ENCODE data around the gene MYO10.
"Not testable (repeated sequence)": the region's sequence is repeated elsewhere in the genome, so short reads cannot be mapped to it uniquely, and the experiment has no call there.

Gene MYO10

GRCh38 chr5:16852251-16853005 is 83.7 kb downstream of the MYO10 start:
- Histone ChIP-seq H3K27me3 (ENCODE audit: control insufficient read depth, insufficient read depth, low read length) (no peaks in the 10 kb centered on the region), H3K4me1 (ENCODE audit: control insufficient read depth, insufficient read depth, low read length) (no peaks in the 10 kb centered on the region; the same call in 1 of the 2 replicates), H3K36me3 (ENCODE audit: control insufficient read depth, insufficient read depth, low read length) (no peaks in the 10 kb centered on the region), H3K27ac (ENCODE audit: low read length) (no peak overlapping the region), H3K9me3 (ENCODE audit: control insufficient read depth, insufficient read depth, low read length) (no peaks in the 10 kb centered on the region), H3K4me3 (ENCODE audit: low read length) (no peak overlapping the region)
- no peak for DNase-seq (ENCODE audit: low read depth, low spot score)
- no CpG with 5 or more reads among the region's 7 CpGs for WGBS (ENCODE audit: insufficient coverage, insufficient read length)

DNA sequence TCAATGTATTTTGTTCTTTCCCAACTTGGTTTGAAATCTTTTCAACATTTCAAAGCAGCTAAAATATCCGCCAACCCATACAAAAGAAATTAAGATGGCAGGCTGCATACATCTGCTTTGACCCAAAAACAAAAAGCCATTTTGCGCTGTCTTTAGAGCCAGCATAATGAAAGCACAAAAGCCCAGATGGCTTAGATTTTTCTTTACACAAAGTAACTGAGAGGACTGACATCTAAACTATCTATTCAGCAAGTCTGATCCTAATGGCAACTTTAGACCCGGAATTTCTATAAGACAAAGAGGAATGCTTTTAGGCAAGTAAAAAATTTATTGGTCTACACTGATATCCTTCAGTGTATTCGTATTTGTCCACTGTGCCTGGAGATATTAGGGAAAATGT is 86.3 kb downstream of the MYO10 start:
- H3K27ac ChIP-seq (ENCODE audit: low read length): no peak overlapping the region
- no peaks in the 10 kb centered on the region for H3K27me3 ChIP-seq (ENCODE audit: control insufficient read depth, insufficient read depth, low read length)
- no peak for DNase-seq (ENCODE audit: low read depth, low spot score)
- H3K4me3 ChIP-seq (ENCODE audit: low read length): no peak overlapping the region
- no peaks in the 10 kb centered on the region for H3K9me3 ChIP-seq (ENCODE audit: control insufficient read depth, insufficient read depth, low read length)
- WGBS (ENCODE audit: insufficient coverage, insufficient read length): no CpG with 5 or more reads among the region's 4 CpGs
- no peaks in the 10 kb centered on the region for H3K4me1 ChIP-seq (ENCODE audit: control insufficient read depth, insufficient read depth, low read length)
- H3K36me3 ChIP-seq (ENCODE audit: control insufficient read depth, insufficient read depth, low read length): no peaks in the 10 kb centered on the region

- no CpG with 5 or more reads among the region's 3 CpGs for WGBS (ENCODE audit: insufficient coverage, insufficient read length)
- no peak overlapping the region for H3K27ac ChIP-seq (ENCODE audit: low read length)
- no peak overlapping the region for H3K4me3 ChIP-seq (ENCODE audit: low read length)
These were observed 86.9 kb downstream of the MYO10 start for GRCh38 chr5:16849181-16849580.

GRCh38 chr5:16844952-16845351 is 91.1 kb downstream of the MYO10 start:
- no peaks in the 10 kb centered on the region for H3K9me3 ChIP-seq (ENCODE audit: control insufficient read depth, insufficient read depth, low read length)
- no peak for DNase-seq (ENCODE audit: low read depth, low spot score)
- no peaks in the 10 kb centered on the region for H3K36me3 ChIP-seq (ENCODE audit: control insufficient read depth, insufficient read depth, low read length)
- no CpG with 5 or more reads among the region's 3 CpGs for WGBS (ENCODE audit: insufficient coverage, insufficient read length)
- no peaks in the 10 kb centered on the region for H3K27me3 ChIP-seq (ENCODE audit: control insufficient read depth, insufficient read depth, low read length)
- no peak overlapping the region for H3K4me3 ChIP-seq (ENCODE audit: low read length)
- no peaks in the 10 kb centered on the region for H3K4me1 ChIP-seq (ENCODE audit: control insufficient read depth, insufficient read depth, low read length)
- H3K27ac ChIP-seq (ENCODE audit: low read length): no peak overlapping the region

More at GRCh38 chr5:16849181-16849580, 86.9 kb downstream of the MYO10 start:
- H3K9me3 ChIP-seq (ENCODE audit: control insufficient read depth, insufficient read depth, low read length): no peaks in the 10 kb centered on the region
- no peak for DNase-seq (ENCODE audit: low read depth, low spot score)
- no peaks in the 10 kb centered on the region for H3K27me3 ChIP-seq (ENCODE audit: control insufficient read depth, insufficient read depth, low read length)
- H3K4me1 ChIP-seq (ENCODE audit: control insufficient read depth, insufficient read depth, low read length): no peaks in the 10 kb centered on the region
- no peaks in the 10 kb centered on the region for H3K36me3 ChIP-seq (ENCODE audit: control insufficient read depth, insufficient read depth, low read length)

DNA sequence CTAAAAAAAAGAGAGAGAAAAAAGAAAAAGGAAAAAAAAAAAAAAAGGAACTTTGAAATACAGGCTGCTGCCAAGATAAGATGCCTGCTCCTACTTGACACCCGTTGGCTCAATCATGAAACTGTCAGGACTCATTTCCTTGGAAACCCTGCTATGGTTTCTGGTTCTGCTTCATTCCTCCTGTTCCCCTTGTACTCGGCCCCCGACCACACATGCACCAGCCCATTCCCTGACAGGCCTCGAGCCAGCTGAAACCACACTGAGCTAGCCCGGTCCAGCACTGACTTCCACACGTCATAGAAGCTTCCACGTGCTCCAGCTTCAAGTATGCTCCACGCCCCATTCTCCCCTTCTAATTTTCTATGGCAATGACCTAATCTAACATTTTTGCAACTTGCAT is 93.2 kb downstream of the MYO10 start:
- Histone ChIP-seq H3K9me3 (ENCODE audit: control insufficient read depth, insufficient read depth, low read length) (no peaks in the 10 kb centered on the region), H3K36me3 (ENCODE audit: control insufficient read depth, insufficient read depth, low read length) (no peaks in the 10 kb centered on the region), H3K4me1 (ENCODE audit: control insufficient read depth, insufficient read depth, low read length) (no peaks in the 10 kb centered on the region), H3K27ac (ENCODE audit: low read length) (no peak overlapping the region), H3K27me3 (ENCODE audit: control insufficient read depth, insufficient read depth, low read length) (no peaks in the 10 kb centered on the region), H3K4me3 (ENCODE audit: low read length) (no peak overlapping the region)
- WGBS (ENCODE audit: insufficient coverage, insufficient read length): no CpG with 5 or more reads among the region's 8 CpGs
- DNase-seq (ENCODE audit: low read depth, low spot score): no peak

- Histone ChIP-seq H3K9me3 (ENCODE audit: control insufficient read depth, insufficient read depth, low read length) (no peaks in the 10 kb centered on the region), H3K27ac (ENCODE audit: low read length) (no peak overlapping the region), H3K27me3 (ENCODE audit: control insufficient read depth, insufficient read depth, low read length) (no peaks in the 10 kb centered on the region), H3K36me3 (ENCODE audit: control insufficient read depth, insufficient read depth, low read length) (no peaks in the 10 kb centered on the region), H3K4me3 (ENCODE audit: low read length) (no peak overlapping the region), H3K4me1 (ENCODE audit: control insufficient read depth, insufficient read depth, low read length) (no peaks in the 10 kb centered on the region)
- DNase-seq (ENCODE audit: low read depth, low spot score): no peak
- no CpG with 5 or more reads among the region's 7 CpGs for WGBS (ENCODE audit: insufficient coverage, insufficient read length)
These were observed 94.7 kb downstream of the MYO10 start for GRCh38 chr5:16841416-16841815.

DNA sequence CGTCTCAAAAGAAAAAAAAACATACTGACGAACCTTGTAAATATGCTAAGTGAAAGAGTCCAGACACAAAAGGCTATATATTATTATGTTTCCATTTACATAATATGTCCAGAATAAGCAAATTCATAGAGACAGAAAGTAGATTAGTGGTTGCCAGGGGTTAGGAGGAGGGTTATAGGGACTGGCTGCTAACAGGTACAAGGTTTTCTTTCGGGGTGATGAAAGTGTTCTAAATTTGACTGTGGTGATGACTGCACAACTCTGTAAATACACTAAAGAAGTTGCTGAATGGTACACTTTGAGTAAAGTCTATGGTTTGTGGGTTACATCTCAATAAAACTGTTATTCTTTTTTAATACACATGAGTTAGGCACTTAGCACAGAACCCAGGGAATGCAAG is 98.8 kb downstream of the MYO10 start:
- Histone ChIP-seq H3K27me3 (ENCODE audit: control insufficient read depth, insufficient read depth, low read length) (no peaks in the 10 kb centered on the region), H3K4me3 (ENCODE audit: low read length) (no peak overlapping the region), H3K9me3 (ENCODE audit: control insufficient read depth, insufficient read depth, low read length) (no peaks in the 10 kb centered on the region), H3K4me1 (ENCODE audit: control insufficient read depth, insufficient read depth, low read length) (no peaks in the 10 kb centered on the region), H3K27ac (ENCODE audit: low read length) (no peak overlapping the region), H3K36me3 (ENCODE audit: control insufficient read depth, insufficient read depth, low read length) (no peaks in the 10 kb centered on the region)
- WGBS (ENCODE audit: insufficient coverage, insufficient read length): no CpG with 5 or more reads among the region's 3 CpGs
- no peak for DNase-seq (ENCODE audit: low read depth, low spot score)

DNA sequence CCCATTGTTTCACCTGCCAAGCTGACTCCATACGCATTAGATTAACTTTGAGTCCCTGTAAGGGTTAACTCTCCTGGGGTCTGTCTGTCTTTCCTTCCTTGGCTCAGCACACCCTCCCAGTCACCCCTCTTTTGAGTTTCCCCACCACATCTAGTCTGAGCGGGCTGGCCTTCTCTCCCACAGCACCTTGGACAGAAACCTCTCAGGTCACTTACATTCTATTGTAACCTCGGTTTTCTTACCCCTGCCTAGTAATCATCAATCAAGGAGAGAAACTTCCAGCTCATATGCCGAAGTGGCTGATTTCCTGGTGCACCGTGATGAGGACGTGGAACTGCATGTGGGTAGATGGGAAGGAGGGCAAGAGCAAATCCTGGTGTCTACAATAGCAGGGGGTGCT is 102.1 kb downstream of the MYO10 start:
- H3K9me3 ChIP-seq (ENCODE audit: control insufficient read depth, insufficient read depth, low read length): no peaks in the 10 kb centered on the region
- H3K27ac ChIP-seq (ENCODE audit: low read length): no peak overlapping the region
- no peaks in the 10 kb centered on the region for H3K4me1 ChIP-seq (ENCODE audit: control insufficient read depth, insufficient read depth, low read length)
- no peaks in the 10 kb centered on the region for H3K27me3 ChIP-seq (ENCODE audit: control insufficient read depth, insufficient read depth, low read length)
- H3K36me3 ChIP-seq (ENCODE audit: control insufficient read depth, insufficient read depth, low read length): 0 out of 2 replicates have a peak, but pooled peaks cover 4% of the 10 kb centered on the region
- no peak for DNase-seq (ENCODE audit: low read depth, low spot score)
- H3K4me3 ChIP-seq (ENCODE audit: low read length): no peak overlapping the region
- no CpG with 5 or more reads among the region's 6 CpGs for WGBS (ENCODE audit: insufficient coverage, insufficient read length)

DNA sequence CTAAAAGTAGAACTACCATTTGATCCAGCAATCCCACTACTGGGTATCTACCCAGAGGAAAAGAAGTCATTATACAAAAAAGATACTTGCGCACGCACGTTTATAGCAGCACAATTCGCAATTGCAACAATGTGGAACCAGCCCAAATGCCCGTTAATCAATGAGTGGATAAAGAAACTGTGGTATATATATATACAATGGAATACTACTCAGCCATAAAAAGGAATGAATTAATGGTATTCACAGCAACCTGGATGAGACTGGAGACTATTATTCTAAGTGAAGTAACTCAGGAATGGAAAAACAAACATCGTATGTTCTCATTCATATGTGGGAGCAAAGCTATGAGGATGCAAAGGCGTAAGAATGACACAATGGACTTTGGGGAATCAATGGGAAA is 104.8 kb downstream of the MYO10 start:
- not testable (repeated sequence) for H3K27ac ChIP-seq (ENCODE audit: low read length); H3K27me3 ChIP-seq (ENCODE audit: control insufficient read depth, insufficient read depth, low read length); H3K4me3 ChIP-seq (ENCODE audit: low read length); DNase-seq (ENCODE audit: low read depth, low spot score); H3K4me1 ChIP-seq (ENCODE audit: control insufficient read depth, insufficient read depth, low read length); H3K36me3 ChIP-seq (ENCODE audit: control insufficient read depth, insufficient read depth, low read length); H3K9me3 ChIP-seq (ENCODE audit: control insufficient read depth, insufficient read depth, low read length)
- no CpG with 5 or more reads among the region's 7 CpGs for WGBS (ENCODE audit: insufficient coverage, insufficient read length)

DNA sequence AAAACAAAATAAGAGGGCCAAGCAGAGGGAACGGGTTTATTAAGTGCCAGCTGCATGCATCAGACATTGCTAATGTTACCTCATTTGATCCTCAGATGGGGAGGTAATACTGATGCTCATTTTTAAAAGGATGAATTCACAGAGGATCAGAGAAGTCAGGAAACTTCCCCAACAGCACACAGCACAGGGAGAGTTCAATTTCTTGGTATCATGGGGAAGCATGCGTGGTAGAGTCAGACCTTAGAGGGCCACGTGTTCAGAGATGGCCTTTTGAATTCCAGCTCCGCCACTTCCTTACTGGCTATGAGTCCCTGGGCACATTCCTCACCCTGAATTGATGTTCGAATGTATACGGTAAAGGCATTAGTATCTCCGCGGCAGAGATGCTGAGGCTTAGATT is 108.3 kb downstream of the MYO10 start:
- no peak overlapping the region for H3K4me3 ChIP-seq (ENCODE audit: low read length)
- H3K36me3 ChIP-seq (ENCODE audit: control insufficient read depth, insufficient read depth, low read length): 0 out of 2 replicates have a peak, but pooled peaks cover 4% of the 10 kb centered on the region
- no CpG with 5 or more reads among the region's 8 CpGs for WGBS (ENCODE audit: insufficient coverage, insufficient read length)
- DNase-seq (ENCODE audit: low read depth, low spot score): no peak
- H3K9me3 ChIP-seq (ENCODE audit: control insufficient read depth, insufficient read depth, low read length): no peaks in the 10 kb centered on the region
- no peak overlapping the region for H3K27ac ChIP-seq (ENCODE audit: low read length)
- H3K27me3 ChIP-seq (ENCODE audit: control insufficient read depth, insufficient read depth, low read length): no peaks in the 10 kb centered on the region
- no peaks in the 10 kb centered on the region for H3K4me1 ChIP-seq (ENCODE audit: control insufficient read depth, insufficient read depth, low read length)
